PC-3 (cell line): ENCODE results near the gene SDC4. TPM values are rescaled to one million over a fixed set of nuclear protein-coding genes. Genes with fewer than 3 reads are reported as not detected.

ENCODE experiments used
- ATAC-seq: fragments of 200-7000 bp; cut with Tn5 transposase; 2 replicates; pipeline ENCODE4 v1.9.1; 2020; ENCODE audit warnings: mild to moderate bottlenecking, moderate library complexity
- BruUV-seq: library from RNA; stranded (reverse); fragments of 400-500 nt; replicated peaks from 2 replicates; lab custom pipeline; 2021; lab: Mats Ljungman, UMichigan
- CTCF ChIA-PET: fragments of 300-600 bp; sonication (Branson Sonifier 250); formaldehyde crosslinking; loops from one replicate; lab custom pipeline; 2022; ENCODE audit warnings: antibody characterized with exemption; lab: Charles Lee
- POLR2A ChIA-PET: fragments of 300-600 bp; sonication (Branson Sonifier 250); formaldehyde crosslinking; loops from one replicate; lab custom pipeline; 2022; ENCODE audit warnings: antibody characterized with exemption; ENCODE audit not compliant: unreplicated experiment; lab: Charles Lee
- DNase-seq: peaks from one replicate; pipeline ENCODE4 v3.0.0-alpha.2; 2015
- H2AFZ ChIP-seq: fragments of 300-600 bp; sonication (generic); 2 replicates; pipeline ENCODE4 v1.6.0; 2016; ENCODE audit warnings: antibody characterized with exemption, low read length
- H3F3A ChIP-seq: fragments of 300-600 bp; sonication (generic); one replicate; pipeline ENCODE4 v1.6.0; 2017; ENCODE audit warnings: antibody characterized with exemption, low read length, control low read depth, mild to moderate bottlenecking; ENCODE audit not compliant: unreplicated experiment
- H3K27ac ChIP-seq: fragments of 300-600 bp; sonication (generic); 2 replicates; pipeline ENCODE4 v1.5.1; 2016; ENCODE audit warnings: mild to moderate bottlenecking, low read length
- H3K27me3 ChIP-seq: fragments of 300-600 bp; sonication (generic); 2 replicates; pipeline ENCODE4 v1.6.1; 2016; ENCODE audit warnings: low read length, mixed read lengths
- H3K36me3 ChIP-seq: fragments of 300-600 bp; sonication (generic); 2 replicates; pipeline ENCODE4 v1.6.1; 2016; ENCODE audit warnings: low read depth, mixed run types, low read length, mixed read lengths
- H3K4me1 ChIP-seq: fragments of 300-600 bp; sonication (generic); 2 replicates; pipeline ENCODE4 v1.5.1; 2016; ENCODE audit warnings: low read length; ENCODE audit not compliant: insufficient read depth
- H3K4me2 ChIP-seq: fragments of 300-600 bp; sonication (generic); 2 replicates; pipeline ENCODE4 v1.6.0; 2016; ENCODE audit warnings: low read length
- H3K4me3 ChIP-seq: fragments of 300-600 bp; sonication (generic); 2 replicates; pipeline ENCODE4 v1.5.1; 2016; ENCODE audit warnings: mild to moderate bottlenecking, low read length, mixed read lengths
- H3K79me2 ChIP-seq: fragments of 300-600 bp; sonication (generic); 2 replicates; pipeline ENCODE4 v1.6.1; 2017; ENCODE audit warnings: low read length, mixed read lengths
- H3K9ac ChIP-seq: fragments of 300-600 bp; sonication (generic); 2 replicates; pipeline ENCODE4 v1.6.0; 2016; ENCODE audit warnings: mild to moderate bottlenecking, low read length
- H3K9me2 ChIP-seq: fragments of 300-600 bp; sonication (generic); replicated peaks from 2 replicates; pipeline ENCODE4 v1.6.1; 2016; ENCODE audit warnings: mixed run types, low read length, mixed read lengths
- H3K9me3 ChIP-seq: fragments of 300-600 bp; sonication (generic); 2 replicates; pipeline ENCODE4 v1.6.1; 2016; ENCODE audit warnings: low read length, mixed read lengths
- H4K20me1 ChIP-seq: fragments of 300-600 bp; sonication (generic); 2 replicates; pipeline ENCODE4 v1.6.1; 2016; ENCODE audit warnings: low read length, mixed read lengths
- CTCF ChIP-seq: fragments of 300-600 bp; sonication (generic); conservative IDR thresholded peaks from 2 replicates; pipeline ENCODE4 v1.5.1; 2017; ENCODE audit warnings: antibody characterized with exemption, low read depth, mild to moderate bottlenecking, low read length
- EZH2 ChIP-seq: fragments of 300-600 bp; sonication (generic); IDR thresholded peaks from one replicate; pipeline ENCODE4 v1.6.1; 2017; ENCODE audit warnings: antibody characterized with exemption, mild to moderate bottlenecking, low read length; ENCODE audit not compliant: unreplicated experiment
- EZH2phosphoT487 ChIP-seq: fragments of 300-600 bp; sonication (generic); IDR thresholded peaks from 2 replicates; pipeline ENCODE4 v1.6.1; 2018; ENCODE audit warnings: mild to moderate bottlenecking, antibody characterized with exemption, low read length, borderline replicate concordance
- intact Hi-C: fragments of 100-400 bp; cut with micrococcal nuclease; formaldehyde crosslinking; loops from 2 replicates; pipeline ENCODE4 v1.9.0; 2023
- total RNA-seq: library from RNA; depleted of rRNA; stranded (reverse); fragments of >200 nt; gene quantifications from 2 replicates; pipeline ENCODE4 v1.2.3, GENCODE V29; 2014

The SDC4 gene
- total RNA-seq, 1 experiment from 2014 or later, result 134 TPM

GRCh38 chr20:45313065-45313695 is 35.0 kb downstream of the SDC4 start:
- BruUV-seq, result no TSS peak

GRCh38 chr20:45312241-45312640 is 36.0 kb downstream of the SDC4 start:
- Histone ChIP-seq H4K20me1 (no peaks in the 10 kb centered on the region), H3K4me3 (no peak overlapping the region), H3K36me3 (no peaks in the 10 kb centered on the region), H3K79me2 (no peaks in the 10 kb centered on the region), H3K9me2 (no peaks in the 10 kb centered on the region), H2AFZ (no peak overlapping the region), H3F3A (no peaks in the 10 kb centered on the region), H3K27me3 (no peaks in the 10 kb centered on the region), H3K4me2 (no peak overlapping the region), H3K9me3 (no peaks in the 10 kb centered on the region), H3K4me1 (no peaks in the 10 kb centered on the region), H3K27ac (no peak overlapping the region), H3K9ac (no peak overlapping the region)
- DNase-seq (no peak), ATAC-seq (no peak)
- intact Hi-C loops, result no loop called here
- no TSS peak for BruUV-seq
- POLR2A ChIA-PET, result no interaction called here
- TF ChIP-seq EZH2phosphoT487 (no peak), CTCF (no peak), EZH2 (no peak)
- CTCF ChIA-PET, result interaction anchor here (0.6 to 1.5 kb wide), 9 partner anchors 11 to 268 kb away, joined by 3 to 8 read pairs (median 3); partner anchors contain the start of genes SDC4, SLPI and SYS1

More at GRCh38 chr20:45313065-45313695, 35.0 kb downstream of the SDC4 start:
- intact Hi-C loops, result no loop called here
- CTCF ChIA-PET, result interaction anchor here (0.6 to 1.0 kb wide), 2 partner anchors 10 to 19 kb away, joined by 3 read pairs; no protein-coding TSS in a partner anchor
- POLR2A ChIA-PET, result no interaction called here
- Histone ChIP-seq H3K9me2 (no peaks in the 10 kb centered on the region), H3K9ac (no peak overlapping the region), H3K79me2 (no peaks in the 10 kb centered on the region), H2AFZ (no peak overlapping the region), H3K27me3 (no peaks in the 10 kb centered on the region), H3K9me3 (no peaks in the 10 kb centered on the region), H3K36me3 (no peaks in the 10 kb centered on the region), H3K4me1 (no peaks in the 10 kb centered on the region), H4K20me1 (no peaks in the 10 kb centered on the region), H3F3A (no peaks in the 10 kb centered on the region), H3K4me2 (no peak overlapping the region), H3K4me3 (no peak overlapping the region), H3K27ac (no peak overlapping the region)
- DNase-seq, result no peak
- ATAC-seq, result no peak
- no peak for TF ChIP-seq EZH2phosphoT487
- no peak for TF ChIP-seq CTCF
- TF ChIP-seq EZH2, result no peak

DNA sequence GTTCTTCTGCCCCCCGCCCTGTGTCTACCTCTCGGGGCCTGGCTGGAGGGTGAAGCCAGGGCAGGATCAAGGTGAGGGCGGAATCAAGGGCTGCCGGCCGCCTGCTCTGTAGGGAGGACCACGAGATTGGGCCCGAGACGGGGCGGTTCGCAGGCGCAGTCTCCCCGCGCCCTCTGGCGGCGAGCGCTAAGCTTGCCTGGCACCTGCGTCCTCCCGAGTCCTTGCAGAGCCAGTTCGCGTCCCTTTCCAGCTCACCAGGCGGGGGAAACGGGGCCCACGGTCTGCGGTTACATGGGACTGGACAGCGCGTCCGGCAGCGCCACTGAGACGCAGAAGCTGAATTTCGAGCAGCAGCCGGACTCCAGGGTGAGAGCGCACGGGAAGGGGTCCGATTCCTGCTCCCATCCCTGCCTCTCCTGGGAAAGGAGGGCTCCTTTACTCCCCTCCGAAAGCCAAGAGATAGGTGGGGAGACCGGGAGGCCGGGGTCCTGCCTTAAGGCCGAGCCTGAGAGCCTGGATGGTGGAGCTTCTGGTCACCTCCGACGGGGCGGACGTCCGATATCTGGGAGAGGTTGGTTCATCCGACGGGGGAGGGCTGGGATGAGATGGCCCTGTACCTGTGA is 36.5 kb downstream of the SDC4 start:
- Histone ChIP-seq H3K9me2 (no peaks in the 10 kb centered on the region), H4K20me1 (no peaks in the 10 kb centered on the region), H3K27ac (no peak overlapping the region), H3K9me3 (no peaks in the 10 kb centered on the region), H3K4me2 (peak overlapping the region; percentile 59), H3K9ac (no peak overlapping the region), H3K27me3 (no peaks in the 10 kb centered on the region), H3K79me2 (no peaks in the 10 kb centered on the region), H3K4me3 (peak overlapping the region; percentile 2; the same call in 1 of the 2 replicates), H3F3A (no peaks in the 10 kb centered on the region), H3K4me1 (no peaks in the 10 kb centered on the region), H2AFZ (peak overlapping the region; percentile 76), H3K36me3 (no peaks in the 10 kb centered on the region)
- peak; percentile 90 for ATAC-seq
- ChIA-PET CTCF (interaction anchor here (0.6 to 1.5 kb wide), 9 partner anchors 11 to 267 kb away, joined by 3 to 8 read pairs (median 3); partner anchors contain the start of genes SDC4 and SLPI), POLR2A (no interaction called here)
- peak; percentile 94 for TF ChIP-seq CTCF
- no peak for TF ChIP-seq EZH2phosphoT487
- intact Hi-C loops, result loop anchor here (1.0 kb wide), 1 partner anchor 300 kb away; no protein-coding TSS in a partner anchor
- peak; percentile 81 for DNase-seq
- BruUV-seq, result no TSS peak
